BJ (cell line): ENCODE data around the gene TNPO1. TPM values are rescaled to one million over a fixed set of nuclear protein-coding genes. Genes with fewer than 3 reads are reported as not detected.

Experiments
- CTCF ChIA-PET: fragments of 350-600 bp; formaldehyde crosslinking; extraction: SDS; loops from one replicate; lab custom pipeline; 2021; ENCODE audit warnings: antibody characterized with exemption, inconsistent platforms; lab: Yijun Ruan, JAX
- POLR2A ChIA-PET: fragments of 300-600 bp; sonication (Branson Sonifier 250); formaldehyde crosslinking; extraction: SDS; loops from one replicate; lab custom pipeline; 2021; ENCODE audit warnings: antibody characterized with exemption; lab: Charles Lee
- DNase-seq: peaks from one replicate; pipeline ENCODE4 v3.0.0-alpha.2; 2011; ENCODE audit warnings: low read depth
- H3K27me3 ChIP-seq: 2 replicates; pipeline ENCODE4 v1.6.0; 2011; ENCODE audit warnings: low read length; ENCODE audit not compliant: control insufficient read depth, insufficient read depth
- H3K36me3 ChIP-seq: 2 replicates; pipeline ENCODE4 v1.5.1; 2011; ENCODE audit warnings: low read length; ENCODE audit not compliant: control insufficient read depth, insufficient read depth
- H3K4me3 ChIP-seq: 2 replicates; pipeline ENCODE4 v1.5.1; 2011; ENCODE audit warnings: low read depth, mild to moderate bottlenecking, control low read depth, low read length
- polyA plus RNA-seq: library from polyadenylated mRNA; depleted of rRNA; stranded (reverse); fragments of >200 nt; gene quantifications from 2 replicates; pipeline ENCODE4 v1.2.3, GENCODE V29; 2011
- TF ChIP-seq, protein P1 (sequence below): IDR thresholded peaks from 2 replicates; pipeline ENCODE4 v1.5.1; 2011; ENCODE audit warnings: low read depth, mild to moderate bottlenecking, control low read depth, inconsistent platforms, low read length, moderate library complexity; ENCODE audit not compliant: insufficient read depth

TNPO1 gene
- polyA plus RNA-seq, 1 experiment = 49.6 TPM

DNA sequence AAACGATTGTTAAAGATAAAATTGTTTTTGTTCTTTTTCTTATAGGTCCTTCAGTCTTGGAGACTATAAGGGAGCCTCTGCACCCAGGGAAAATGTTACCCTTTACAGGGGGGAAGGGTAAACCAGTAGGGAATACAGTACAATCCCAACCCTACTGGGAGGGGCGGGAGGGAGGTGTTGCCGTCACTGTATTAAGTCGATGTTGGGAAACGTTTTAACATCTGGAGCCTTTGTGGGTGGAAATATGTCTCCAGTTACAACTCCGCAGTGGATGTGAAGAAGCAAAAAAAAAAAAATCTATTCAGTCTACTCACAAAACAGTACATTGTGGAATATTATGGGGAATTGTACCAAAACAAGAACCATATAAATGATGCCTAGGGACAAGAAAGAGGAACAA lies 92.2 kb downstream of the TNPO1 start:
- TF ChIP-seq, protein P1, sequence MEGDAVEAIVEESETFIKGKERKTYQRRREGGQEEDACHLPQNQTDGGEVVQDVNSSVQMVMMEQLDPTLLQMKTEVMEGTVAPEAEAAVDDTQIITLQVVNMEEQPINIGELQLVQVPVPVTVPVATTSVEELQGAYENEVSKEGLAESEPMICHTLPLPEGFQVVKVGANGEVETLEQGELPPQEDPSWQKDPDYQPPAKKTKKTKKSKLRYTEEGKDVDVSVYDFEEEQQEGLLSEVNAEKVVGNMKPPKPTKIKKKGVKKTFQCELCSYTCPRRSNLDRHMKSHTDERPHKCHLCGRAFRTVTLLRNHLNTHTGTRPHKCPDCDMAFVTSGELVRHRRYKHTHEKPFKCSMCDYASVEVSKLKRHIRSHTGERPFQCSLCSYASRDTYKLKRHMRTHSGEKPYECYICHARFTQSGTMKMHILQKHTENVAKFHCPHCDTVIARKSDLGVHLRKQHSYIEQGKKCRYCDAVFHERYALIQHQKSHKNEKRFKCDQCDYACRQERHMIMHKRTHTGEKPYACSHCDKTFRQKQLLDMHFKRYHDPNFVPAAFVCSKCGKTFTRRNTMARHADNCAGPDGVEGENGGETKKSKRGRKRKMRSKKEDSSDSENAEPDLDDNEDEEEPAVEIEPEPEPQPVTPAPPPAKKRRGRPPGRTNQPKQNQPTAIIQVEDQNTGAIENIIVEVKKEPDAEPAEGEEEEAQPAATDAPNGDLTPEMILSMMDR = no peak
- Histone ChIP-seq H3K4me3 (no peak overlapping the region), H3K27me3 (no peaks in the 10 kb centered on the region), H3K36me3 (peaks cover 8% of the 10 kb centered on the region; the same call in 1 of the 2 replicates)
- ChIA-PET POLR2A (no interaction called here), CTCF (interaction anchor here (0.6 kb wide), 1 partner anchor 293 kb away, joined by 3 read pairs; no protein-coding TSS in a partner anchor)
- peak; percentile 18 for DNase-seq

- no peak for DNase-seq
- CTCF ChIA-PET = interaction anchor here (0.6 to 1.7 kb wide), 5 partner anchors 13 to 552 kb away, joined by 3 to 4 read pairs (median 3); no protein-coding TSS in a partner anchor
- Histone ChIP-seq H3K27me3 (no peaks in the 10 kb centered on the region), H3K36me3 (no peaks in the 10 kb centered on the region), H3K4me3 (no peak overlapping the region)
- TF ChIP-seq, protein P1 = no peak
- POLR2A ChIA-PET = no interaction called here
Observed at GRCh38 chr5:72917371-72917776, 100.9 kb downstream of the TNPO1 start.

- TF ChIP-seq, protein P1 = 0 out of 2 replicates have a peak, but pooled peaks have one; percentile 20
- ChIA-PET POLR2A (no interaction called here), CTCF (interaction anchor here (0.7 to 1.4 kb wide), 3 partner anchors 298 to 530 kb away, joined by 3 read pairs; no protein-coding TSS in a partner anchor)
- Histone ChIP-seq H3K4me3 (no peak overlapping the region), H3K36me3 (no peaks in the 10 kb centered on the region), H3K27me3 (no peaks in the 10 kb centered on the region)
- DNase-seq = no peak
Observed at GRCh38 chr5:72920690-72921502, 104.4 kb downstream of the TNPO1 start.

- ChIA-PET POLR2A (no interaction called here), CTCF (interaction anchor here (1.4 kb wide), 1 partner anchor 297 kb away, joined by 3 read pairs; no protein-coding TSS in a partner anchor)
- no peaks in the 10 kb centered on the region for H3K36me3 ChIP-seq
- H3K4me3 ChIP-seq = no peak overlapping the region
- no peak for DNase-seq
- TF ChIP-seq, protein P1 = no peak
- H3K27me3 ChIP-seq = no peaks in the 10 kb centered on the region
Observed at GRCh38 chr5:72921886-72922285, 105.4 kb downstream of the TNPO1 start.

- Histone ChIP-seq H3K27me3 (no peaks in the 10 kb centered on the region), H3K36me3 (no peaks in the 10 kb centered on the region), H3K4me3 (no peak overlapping the region)
- ChIA-PET POLR2A (no interaction called here), CTCF (interaction anchor here (1.4 kb wide), 1 partner anchor 296 kb away, joined by 3 read pairs; no protein-coding TSS in a partner anchor)
- no peak for DNase-seq
- TF ChIP-seq, protein P1 = no peak
Observed at GRCh38 chr5:72922422-72922821, 106.0 kb downstream of the TNPO1 start.
